Spleen (tissue), 7 donors: ENCODE data around the gene KCNS1.

Experiments used
- POLR2AphosphoS5 ChIP-seq, 3 donors: sonication (generic); formaldehyde crosslinking; IDR thresholded peaks; one replicate each; pipeline ENCODE4 v1.5.1; 2017; ENCODE audit warnings: antibody characterized with exemption in 3 of 3
- TF ChIP-seq, protein P1 (sequence below), 11 experiments: fragments of 200-600 bp in 7 of 11; fragments of 450-650 bp in 4 of 11; sonication (generic) in 4 of 11; IDR thresholded peaks in 8 of 11; conservative IDR thresholded peaks in 3 of 11; 1 replicate in 7 of 11; 2 replicates in 4 of 11; pipeline versions ENCODE4 v1.4.0 to v1.8.0; 2016 to 2021; ENCODE audit warnings: antibody characterized with exemption in 11 of 11, inconsistent platforms in 4 of 11, mild to moderate bottlenecking in 1 of 11
- donor health status: DM: no; HTN: no; CAD: no; lungs with moderate emphysema.
- donor health status: DM: no; HTN: no; CAD: no.
- donor health status: DM: no; HTN: no; CAD: no.

DNA sequence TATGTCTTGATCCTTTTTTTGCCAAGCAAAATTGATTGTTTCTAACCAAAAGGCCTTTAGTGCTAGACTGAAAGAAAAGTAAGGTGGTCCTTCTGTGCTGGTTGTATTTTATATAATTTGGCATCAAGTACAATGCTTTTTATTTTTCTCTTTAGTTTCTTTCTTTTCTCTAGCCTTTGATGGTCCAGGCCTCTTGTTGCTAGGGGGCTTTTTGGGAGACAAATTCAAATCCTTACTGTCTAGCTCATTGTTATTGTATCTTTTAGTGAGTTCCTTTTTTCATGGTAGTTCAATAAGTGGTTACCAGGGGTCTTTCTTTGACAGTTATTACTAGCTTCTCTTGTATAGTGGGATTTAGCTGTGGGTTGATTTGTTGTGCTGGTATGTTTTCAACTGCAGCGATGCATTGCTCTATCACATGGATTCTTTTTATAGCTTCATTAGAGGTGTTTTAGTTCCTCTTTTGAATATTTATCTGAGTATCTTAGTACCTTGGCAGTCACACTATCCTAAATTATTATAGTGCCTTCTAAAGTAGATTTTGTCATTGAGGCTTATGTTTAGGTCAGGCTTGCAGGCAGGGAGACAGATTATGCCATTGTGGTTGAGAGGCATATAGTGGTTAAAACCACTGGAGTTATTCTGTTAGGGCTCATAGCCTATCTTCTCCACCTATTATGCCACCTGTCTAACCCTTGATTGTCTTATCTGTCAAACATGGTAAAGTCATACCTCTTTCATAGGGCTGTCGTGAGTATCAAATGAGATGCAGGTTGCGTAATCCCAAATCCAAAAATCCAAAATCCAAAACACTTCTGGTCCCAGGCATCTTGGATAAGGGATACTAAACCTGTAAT lies 49.5 kb downstream of the KCNS1 start:
- TF ChIP-seq POLR2AphosphoS5 (IDR thresholded peaks at IDR 0.05): no peak
- TF ChIP-seq, protein P1, sequence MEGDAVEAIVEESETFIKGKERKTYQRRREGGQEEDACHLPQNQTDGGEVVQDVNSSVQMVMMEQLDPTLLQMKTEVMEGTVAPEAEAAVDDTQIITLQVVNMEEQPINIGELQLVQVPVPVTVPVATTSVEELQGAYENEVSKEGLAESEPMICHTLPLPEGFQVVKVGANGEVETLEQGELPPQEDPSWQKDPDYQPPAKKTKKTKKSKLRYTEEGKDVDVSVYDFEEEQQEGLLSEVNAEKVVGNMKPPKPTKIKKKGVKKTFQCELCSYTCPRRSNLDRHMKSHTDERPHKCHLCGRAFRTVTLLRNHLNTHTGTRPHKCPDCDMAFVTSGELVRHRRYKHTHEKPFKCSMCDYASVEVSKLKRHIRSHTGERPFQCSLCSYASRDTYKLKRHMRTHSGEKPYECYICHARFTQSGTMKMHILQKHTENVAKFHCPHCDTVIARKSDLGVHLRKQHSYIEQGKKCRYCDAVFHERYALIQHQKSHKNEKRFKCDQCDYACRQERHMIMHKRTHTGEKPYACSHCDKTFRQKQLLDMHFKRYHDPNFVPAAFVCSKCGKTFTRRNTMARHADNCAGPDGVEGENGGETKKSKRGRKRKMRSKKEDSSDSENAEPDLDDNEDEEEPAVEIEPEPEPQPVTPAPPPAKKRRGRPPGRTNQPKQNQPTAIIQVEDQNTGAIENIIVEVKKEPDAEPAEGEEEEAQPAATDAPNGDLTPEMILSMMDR (IDR thresholded peaks at IDR 0.05 in 8 of 11, conservative IDR thresholded peaks at IDR 0.05 in 3 of 11): no peak
